BLaER1 treated with 17β-estradiol and CSF1 and Interleukin-3, amounts not matched to agents 10 nM and 100 nM (cell line): ENCODE results near the gene MAPKAPK2.

ENCODE experiments used
- H3K27ac ChIP-seq, 11 experiments: shearing (Covaris generic); formaldehyde crosslinking; 2 replicates each; pipeline ENCODE4 v1.8.1; 2022
- H3K27me3 ChIP-seq, 11 experiments: shearing (Covaris generic); formaldehyde crosslinking; 2 replicates each; pipeline ENCODE4 v1.8.1; 2022
- H3K36me3 ChIP-seq, 11 experiments: shearing (Covaris generic); formaldehyde crosslinking; 2 replicates each; pipeline ENCODE4 v1.8.1; 2022
- H3K4me1 ChIP-seq, 10 experiments: shearing (Covaris generic); formaldehyde crosslinking; 2 replicates each; pipeline ENCODE4 v1.8.1; 2022
- H3K4me2 ChIP-seq, 11 experiments: shearing (Covaris generic); formaldehyde crosslinking; 2 replicates each; pipeline ENCODE4 v1.8.1; 2022
- H3K4me3 ChIP-seq, 10 experiments: shearing (Covaris generic); formaldehyde crosslinking; 2 replicates each; pipeline ENCODE4 v1.8.1; 2022
- H3K9ac ChIP-seq, 11 experiments: shearing (Covaris generic); formaldehyde crosslinking; 2 replicates each; pipeline ENCODE4 v1.8.1; 2022
- H3K9me3 ChIP-seq, 11 experiments: shearing (Covaris generic); formaldehyde crosslinking; replicated peaks in 1 of 11; 2 replicates each; pipeline ENCODE4 v1.8.1; 2022
- H4K20me1 ChIP-seq, 11 experiments: shearing (Covaris generic); formaldehyde crosslinking; 2 replicates each; pipeline ENCODE4 v1.8.1; 2022
- Cebpa-rat ChIP-seq, 11 experiments: shearing (Covaris generic); IDR thresholded peaks; 2 replicates each; pipeline ENCODE4 v1.8.1; 2022

MAPKAPK2 gene

DNA sequence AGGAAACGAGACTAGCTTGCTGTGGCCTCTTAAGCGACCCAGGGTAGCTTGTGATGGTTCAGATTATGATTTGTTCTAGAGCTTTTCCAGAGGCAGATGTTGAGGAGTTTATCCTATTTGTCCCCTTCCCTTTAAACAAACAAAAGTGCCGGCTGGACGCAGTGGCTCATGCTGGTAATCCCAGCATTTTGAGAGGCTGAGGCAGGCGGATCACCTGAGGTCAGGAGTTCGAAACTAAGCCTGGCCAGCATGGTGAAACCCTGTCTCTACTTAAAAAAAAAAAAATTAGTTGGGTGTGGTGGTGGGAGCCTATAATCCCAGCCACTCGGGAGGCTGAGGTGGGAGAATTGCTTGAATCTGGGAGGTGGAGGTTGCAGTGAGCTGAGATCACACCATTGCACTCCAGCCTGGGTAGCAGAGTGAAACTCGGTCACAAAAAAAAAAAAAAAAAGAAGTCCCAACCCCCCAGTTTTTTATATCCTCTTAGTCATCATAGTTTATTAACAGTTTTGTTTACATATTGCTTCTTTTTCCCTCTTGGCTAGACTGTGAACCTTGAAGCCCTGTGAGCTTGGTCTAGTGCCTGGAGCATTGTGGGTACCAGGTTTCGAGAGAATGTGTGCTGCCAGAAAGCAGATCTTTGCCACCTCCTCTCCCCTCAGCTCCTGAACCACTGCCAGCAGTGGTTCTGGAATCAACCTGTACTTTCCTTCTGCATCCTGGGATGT is 29.8 kb downstream of the MAPKAPK2 start:
- peaks cover 39 to 100% (median 81%) of the 10 kb centered on the region in 11 experiments; a peak in 20 of 22 replicates for H4K20me1 ChIP-seq
- H3K4me1 ChIP-seq: peaks cover 80 to 100% (median 97%) of the 10 kb centered on the region in 10 experiments
- H3K27ac ChIP-seq: peak overlapping the region in 9 of 11 experiments; percentile 51 to 92 (median 84); a peak in 17 of 22 replicates
- peak overlapping the region; percentile 65 to 98 (median 97) for H3K4me2 ChIP-seq
- peak overlapping the region in 8 of 11 experiments; percentile 2 to 59 (median 40); a peak in 13 of 22 replicates for H3K9ac ChIP-seq
- TF ChIP-seq Cebpa-rat (IDR thresholded peaks at IDR 0.05): no peak
- H3K36me3 ChIP-seq: peaks cover 0 to 26% (median 10%) of the 10 kb centered on the region in 11 experiments; a peak in 7 of 22 replicates
- H3K27me3 ChIP-seq: no peaks in the 10 kb centered on the region
- H3K9me3 ChIP-seq: no peaks in the 10 kb centered on the region
- H3K4me3 ChIP-seq: no peak overlapping the region

DNA sequence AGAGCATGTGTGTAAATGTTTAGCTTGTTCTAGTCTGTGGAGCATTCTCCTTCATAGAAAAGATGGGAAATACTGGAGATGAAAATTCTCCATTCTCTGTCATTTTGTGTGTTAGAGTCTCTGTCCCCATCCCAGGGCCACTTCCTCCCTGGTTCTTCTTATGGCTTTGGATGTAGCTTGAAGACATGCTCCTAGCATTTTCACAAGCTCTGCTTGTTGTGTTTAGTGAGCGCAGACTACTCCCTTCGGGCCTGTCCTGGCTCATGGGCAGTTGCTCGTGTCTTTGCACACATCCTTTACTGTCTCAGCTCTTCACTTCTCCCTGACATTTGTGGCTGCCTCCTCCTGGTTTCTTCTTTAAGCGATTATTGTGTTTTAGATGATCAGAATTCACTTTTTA is 30.4 kb downstream of the MAPKAPK2 start:
- Histone ChIP-seq H3K9me3 (no peaks in the 10 kb centered on the region), H3K4me3 (no peak overlapping the region), H4K20me1 (peaks cover 39 to 100% (median 81%) of the 10 kb centered on the region in 11 experiments; a peak in 20 of 22 replicates), H3K27me3 (no peaks in the 10 kb centered on the region), H3K4me1 (peaks cover 77 to 100% (median 97%) of the 10 kb centered on the region in 10 experiments), H3K36me3 (peaks cover 0 to 30% (median 10%) of the 10 kb centered on the region in 11 experiments; a peak in 7 of 22 replicates), H3K9ac (peak overlapping the region in 6 of 11 experiments; percentile 15 to 59 (median 44); a peak in 5 of 22 replicates), H3K27ac (peak overlapping the region in 9 of 11 experiments; percentile 51 to 92 (median 84); a peak in 17 of 22 replicates), H3K4me2 (peak overlapping the region; percentile 65 to 98 (median 97))
- TF ChIP-seq Cebpa-rat (IDR thresholded peaks at IDR 0.05): no peak

DNA sequence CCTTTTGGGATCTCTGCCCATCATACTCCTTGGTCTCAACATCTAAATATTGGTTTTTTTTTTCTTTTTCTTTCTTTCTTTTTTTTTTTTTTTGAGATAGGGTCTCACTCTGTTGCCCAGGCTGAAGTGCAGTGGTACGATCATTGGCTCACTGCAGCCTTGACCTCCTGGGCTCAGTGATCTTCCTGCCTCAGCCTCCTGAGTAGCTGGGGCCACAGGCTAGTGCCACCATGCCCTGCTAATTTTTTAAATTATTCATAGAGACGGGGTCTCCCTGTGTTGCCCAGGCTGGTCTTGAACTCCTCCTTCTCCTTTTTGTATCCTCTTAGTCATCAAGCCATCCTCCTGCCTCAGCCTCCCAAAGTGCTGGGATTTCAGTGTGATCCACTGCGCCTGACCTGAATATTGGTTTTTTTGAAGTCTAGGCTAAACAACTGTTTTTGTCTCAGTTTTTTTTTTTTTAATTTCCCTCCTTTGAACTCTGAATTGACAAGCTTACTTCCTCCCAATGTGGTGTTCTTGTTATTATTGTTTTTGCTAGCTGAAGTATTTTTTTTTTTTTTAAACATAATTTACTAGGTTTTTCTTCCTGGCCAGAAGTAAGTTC is 30.9 kb downstream of the MAPKAPK2 start:
- Histone ChIP-seq H3K9ac (peak overlapping the region in 8 of 11 experiments; percentile 20 to 59 (median 32); a peak in 12 of 22 replicates), H3K4me1 (peaks cover 77 to 100% (median 97%) of the 10 kb centered on the region in 10 experiments)
- no peak for TF ChIP-seq Cebpa-rat (IDR thresholded peaks at IDR 0.05)

DNA sequence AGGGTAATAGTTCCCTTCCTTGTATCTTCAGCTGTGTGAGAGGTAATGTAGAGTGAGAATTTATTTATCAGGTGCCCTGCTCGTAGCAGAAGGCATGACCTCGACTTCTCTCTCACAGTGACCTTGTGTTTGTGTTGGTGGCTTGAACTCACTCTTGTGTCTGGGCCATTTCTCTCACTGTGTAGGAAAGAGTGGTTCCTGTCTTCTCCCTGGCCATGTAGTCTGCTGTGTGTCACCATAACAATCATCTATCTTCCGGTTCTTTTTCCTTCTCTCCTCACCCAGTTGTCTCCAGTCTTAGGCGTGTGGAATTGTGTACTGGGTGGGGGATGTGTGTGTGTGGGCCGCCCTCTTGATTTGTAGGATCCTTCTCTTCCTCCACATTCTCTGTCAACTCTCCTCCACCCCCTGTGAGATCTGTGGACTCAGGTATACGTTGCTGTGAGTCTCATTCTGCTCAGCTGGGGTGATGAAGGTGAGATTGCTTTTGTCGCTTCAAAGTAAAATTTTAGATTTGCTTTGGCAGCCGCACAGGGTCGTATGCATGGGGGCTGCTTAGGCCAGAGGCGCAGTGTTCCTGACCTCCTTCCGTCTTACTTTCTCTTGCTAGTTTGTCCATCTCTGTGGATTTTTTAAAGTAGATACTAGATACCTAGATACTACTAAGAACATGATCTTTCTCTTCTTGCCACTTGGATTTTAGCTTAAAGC is 31.6 kb downstream of the MAPKAPK2 start:
- Histone ChIP-seq H3K4me2 (peak overlapping the region; percentile 65 to 98 (median 97)), H3K27ac (peak overlapping the region; percentile 22 to 92 (median 84); a peak in 21 of 22 replicates), H4K20me1 (peaks cover 43 to 100% (median 83%) of the 10 kb centered on the region in 11 experiments; a peak in 21 of 22 replicates), H3K36me3 (peaks cover 0 to 24% (median 6%) of the 10 kb centered on the region in 11 experiments; a peak in 6 of 22 replicates), H3K9me3 (no peaks in the 10 kb centered on the region), H3K4me1 (peaks cover 81 to 100% (median 97%) of the 10 kb centered on the region in 10 experiments), H3K27me3 (no peaks in the 10 kb centered on the region), H3K9ac (peak overlapping the region in 8 of 11 experiments; percentile 20 to 59 (median 32); a peak in 12 of 22 replicates), H3K4me3 (no peak overlapping the region; a peak in 1 of 20 replicates)
- no peak for TF ChIP-seq Cebpa-rat (IDR thresholded peaks at IDR 0.05)

More for the DNA sequence above, 30.9 kb downstream of the MAPKAPK2 start:
- Histone ChIP-seq H3K4me2 (peak overlapping the region; percentile 65 to 98 (median 97)), H3K9me3 (no peaks in the 10 kb centered on the region), H3K36me3 (peaks cover 0 to 30% (median 10%) of the 10 kb centered on the region in 11 experiments; a peak in 7 of 22 replicates), H4K20me1 (peaks cover 39 to 100% (median 81%) of the 10 kb centered on the region in 11 experiments; a peak in 20 of 22 replicates), H3K27me3 (no peaks in the 10 kb centered on the region), H3K4me3 (no peak overlapping the region), H3K27ac (peak overlapping the region in 10 of 11 experiments; percentile 34 to 92 (median 84); a peak in 20 of 22 replicates)

DNA sequence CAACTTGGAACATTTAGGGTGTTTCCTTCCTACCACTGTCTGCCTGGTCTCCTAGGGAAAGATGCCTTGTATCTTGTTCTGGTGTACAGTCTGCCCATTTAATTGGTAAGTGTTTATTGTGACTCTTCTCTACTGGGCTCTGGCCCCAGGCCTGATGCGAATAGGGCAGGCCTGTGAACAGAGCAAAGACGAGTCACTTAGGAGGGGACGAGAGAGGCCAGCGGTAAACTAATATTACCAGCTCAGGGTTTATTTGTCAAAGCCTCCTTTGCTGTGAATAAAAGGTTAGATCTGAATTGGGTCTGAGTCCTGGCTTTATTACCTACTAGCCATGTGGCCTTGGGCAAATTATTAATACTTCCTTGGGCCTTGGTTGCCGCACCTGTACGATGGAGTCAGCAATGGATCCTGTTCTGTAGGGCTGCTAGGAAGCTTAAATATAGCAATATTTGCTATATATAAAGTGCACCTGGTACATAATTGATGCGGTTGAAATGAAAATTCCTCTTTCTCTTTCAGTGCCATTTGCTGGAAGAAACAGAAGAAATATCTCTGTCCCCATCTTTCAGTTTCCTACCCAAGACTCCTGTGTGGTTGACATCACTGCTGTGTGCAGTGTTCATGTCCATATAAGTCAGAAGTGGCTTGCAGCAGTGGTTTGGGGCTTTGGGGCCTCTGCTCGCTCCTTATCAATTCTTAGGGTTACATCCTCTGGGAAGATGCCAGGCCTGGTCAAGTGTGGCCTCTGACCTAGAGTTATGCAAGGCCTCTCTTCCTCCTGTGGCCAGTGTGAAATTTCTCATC is 32.4 kb downstream of the MAPKAPK2 start:
- Histone ChIP-seq H4K20me1 (peaks cover 47 to 100% (median 89%) of the 10 kb centered on the region in 11 experiments; a peak in 21 of 22 replicates), H3K4me3 (peak overlapping the region in 1 of 10 experiments; percentile 3; a peak in 1 of 20 replicates)

DNA sequence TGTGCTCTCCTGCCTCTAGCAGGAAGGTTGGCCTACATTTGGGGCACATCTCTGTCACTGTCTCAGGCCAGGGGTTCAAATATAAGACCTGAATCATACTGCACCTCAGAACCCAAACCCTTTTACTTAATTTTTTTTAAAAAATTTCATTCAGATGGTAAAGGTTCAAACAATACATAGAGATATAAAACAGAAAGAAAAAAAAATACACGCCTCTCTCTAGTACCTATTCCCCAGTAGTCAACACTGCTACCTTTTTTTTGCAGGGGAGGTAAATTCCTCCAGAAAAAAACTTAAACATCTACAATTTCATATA is 32.9 kb downstream of the MAPKAPK2 start:
- Histone ChIP-seq H3K27ac (peak overlapping the region in 8 of 11 experiments; percentile 53 to 92 (median 86); a peak in 13 of 22 replicates), H3K4me2 (peak overlapping the region; percentile 65 to 98 (median 97)), H4K20me1 (peaks cover 53 to 100% (median 95%) of the 10 kb centered on the region in 11 experiments; a peak in 21 of 22 replicates), H3K9ac (peak overlapping the region in 3 of 11 experiments; percentile 14 to 24 (median 23); a peak in 6 of 22 replicates), H3K9me3 (no peaks in the 10 kb centered on the region), H3K4me3 (no peak overlapping the region), H3K4me1 (peaks cover 81 to 100% (median 97%) of the 10 kb centered on the region in 10 experiments), H3K27me3 (no peaks in the 10 kb centered on the region), H3K36me3 (peaks cover 0 to 22% (median 6%) of the 10 kb centered on the region in 11 experiments; a peak in 8 of 22 replicates)
- no peak for TF ChIP-seq Cebpa-rat (IDR thresholded peaks at IDR 0.05)

More for the DNA sequence above, 32.4 kb downstream of the MAPKAPK2 start:
- H3K27me3 ChIP-seq: no peaks in the 10 kb centered on the region
- H3K4me2 ChIP-seq: peak overlapping the region; percentile 65 to 98 (median 97)
- H3K9ac ChIP-seq: peak overlapping the region in 8 of 11 experiments; percentile 20 to 59 (median 32); a peak in 12 of 22 replicates
- no peak for TF ChIP-seq Cebpa-rat (IDR thresholded peaks at IDR 0.05)
- H3K4me1 ChIP-seq: peaks cover 81 to 100% (median 97%) of the 10 kb centered on the region in 10 experiments
- H3K9me3 ChIP-seq: no peaks in the 10 kb centered on the region
- peak overlapping the region in 9 of 11 experiments; percentile 51 to 92 (median 84); a peak in 16 of 22 replicates for H3K27ac ChIP-seq
- H3K36me3 ChIP-seq: peaks cover 0 to 19% (median 4%) of the 10 kb centered on the region in 11 experiments; a peak in 7 of 22 replicates

DNA sequence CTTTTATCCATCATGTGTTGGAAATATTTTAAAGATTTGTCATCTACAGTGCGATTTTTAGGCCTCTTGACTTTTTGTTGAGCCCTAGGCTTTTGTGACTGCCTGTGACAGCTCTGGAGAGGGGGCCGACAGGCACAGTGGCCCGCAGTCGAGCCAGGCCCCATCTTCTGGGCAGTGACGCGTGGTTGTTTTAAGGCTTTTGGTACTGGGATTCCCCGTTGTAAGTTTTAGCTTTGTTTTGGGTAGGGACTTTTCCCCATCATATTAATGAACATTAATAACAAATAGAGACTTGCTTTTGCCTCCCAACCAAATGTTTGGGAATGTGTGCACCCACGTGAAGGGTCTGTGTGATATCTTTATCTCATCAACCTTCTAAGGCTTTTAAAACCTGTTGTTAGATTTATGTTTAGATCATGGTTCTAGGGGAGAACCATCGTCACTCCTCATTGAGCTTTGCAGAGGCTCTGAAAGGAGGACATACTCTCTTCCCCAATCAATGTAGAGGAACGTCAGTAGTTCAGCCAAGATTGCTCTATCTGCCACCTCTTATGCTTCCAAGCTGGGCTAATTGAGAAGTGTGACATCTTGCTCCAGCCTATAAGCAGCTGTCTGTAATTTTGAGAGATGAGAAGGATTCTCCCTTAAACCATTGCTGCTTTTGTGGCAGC is 34.6 kb downstream of the MAPKAPK2 start:
- H4K20me1 ChIP-seq: peaks cover 56 to 100% (median 98%) of the 10 kb centered on the region in 11 experiments
- peaks cover 0 to 36% (median 21%) of the 10 kb centered on the region in 11 experiments; a peak in 9 of 22 replicates for H3K36me3 ChIP-seq
- peak overlapping the region in 8 of 11 experiments; percentile 0 to 94 (median 22); a peak in 11 of 22 replicates for H3K4me2 ChIP-seq
- no peaks in the 10 kb centered on the region for H3K27me3 ChIP-seq
- H3K4me1 ChIP-seq: peaks cover 81 to 100% (median 97%) of the 10 kb centered on the region in 10 experiments
- no peaks in the 10 kb centered on the region for H3K9me3 ChIP-seq
- H3K4me3 ChIP-seq: no peak overlapping the region
- H3K27ac ChIP-seq: peak overlapping the region in 4 of 11 experiments; percentile 0 to 30 (median 12); a peak in 5 of 22 replicates
- no peak for TF ChIP-seq Cebpa-rat (IDR thresholded peaks at IDR 0.05)
- H3K9ac ChIP-seq: no peak overlapping the region
